Measurements from ENCODE around the gene SPINK14.

DNA sequence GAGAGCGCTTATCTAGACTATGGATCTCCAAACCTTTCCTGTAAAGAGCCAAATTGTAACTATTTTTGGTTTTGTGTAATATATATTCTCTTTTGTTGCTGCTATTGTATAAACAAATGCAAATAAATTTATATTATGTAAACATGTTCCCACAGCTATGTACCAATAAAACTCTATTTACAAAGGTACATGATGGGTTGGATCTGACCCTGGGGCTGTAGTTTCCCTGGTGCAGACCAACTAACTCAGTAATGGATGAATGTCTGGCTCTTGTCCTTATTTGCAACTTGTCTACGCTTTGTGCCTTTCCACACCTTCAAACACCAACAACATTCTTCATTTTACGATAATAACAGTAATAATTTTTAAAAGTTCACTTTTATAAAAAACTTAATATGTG is 27.5 kb upstream of the SPINK14 start:
- TF ChIP-seq, protein P1, sequence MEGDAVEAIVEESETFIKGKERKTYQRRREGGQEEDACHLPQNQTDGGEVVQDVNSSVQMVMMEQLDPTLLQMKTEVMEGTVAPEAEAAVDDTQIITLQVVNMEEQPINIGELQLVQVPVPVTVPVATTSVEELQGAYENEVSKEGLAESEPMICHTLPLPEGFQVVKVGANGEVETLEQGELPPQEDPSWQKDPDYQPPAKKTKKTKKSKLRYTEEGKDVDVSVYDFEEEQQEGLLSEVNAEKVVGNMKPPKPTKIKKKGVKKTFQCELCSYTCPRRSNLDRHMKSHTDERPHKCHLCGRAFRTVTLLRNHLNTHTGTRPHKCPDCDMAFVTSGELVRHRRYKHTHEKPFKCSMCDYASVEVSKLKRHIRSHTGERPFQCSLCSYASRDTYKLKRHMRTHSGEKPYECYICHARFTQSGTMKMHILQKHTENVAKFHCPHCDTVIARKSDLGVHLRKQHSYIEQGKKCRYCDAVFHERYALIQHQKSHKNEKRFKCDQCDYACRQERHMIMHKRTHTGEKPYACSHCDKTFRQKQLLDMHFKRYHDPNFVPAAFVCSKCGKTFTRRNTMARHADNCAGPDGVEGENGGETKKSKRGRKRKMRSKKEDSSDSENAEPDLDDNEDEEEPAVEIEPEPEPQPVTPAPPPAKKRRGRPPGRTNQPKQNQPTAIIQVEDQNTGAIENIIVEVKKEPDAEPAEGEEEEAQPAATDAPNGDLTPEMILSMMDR (IDR thresholded peaks at IDR 0.05; ENCODE audit: low read length), result no peak
- no peak for TF ChIP-seq EZH2 (IDR thresholded peaks at IDR 0.05; ENCODE audit: borderline replicate concordance, low read length)
